Measurements from ENCODE around the gene SPEG. TPM values are rescaled to one million over a fixed set of nuclear protein-coding genes. Genes with fewer than 3 reads are reported as not detected.

Gene SPEG
- total and polyA plus RNA-seq, 2 of the 8 experiments (the other 6 are each of a cell fraction or from before 2014, with no cell fraction given) = 19.9 to 32.0 TPM

DNA sequence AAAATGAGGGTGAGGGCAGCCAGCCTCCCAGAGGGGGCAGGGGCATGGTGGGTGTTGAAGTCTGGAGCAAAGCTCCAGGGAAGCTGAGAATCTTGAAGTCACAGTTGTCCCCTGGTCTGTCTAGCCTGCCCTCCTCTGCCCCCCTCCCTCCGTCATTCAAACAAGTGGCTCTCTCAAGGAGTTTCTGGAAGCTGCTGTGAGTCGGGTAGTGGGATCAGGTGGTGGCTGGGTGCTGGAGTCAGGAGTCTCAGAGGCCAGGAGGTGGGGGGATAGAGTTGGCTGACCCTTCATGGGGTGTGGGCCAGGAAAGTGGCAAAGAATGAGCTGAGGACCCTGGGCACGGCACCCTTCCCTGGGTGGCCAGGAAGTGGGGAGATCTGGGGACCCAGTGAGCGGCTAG is 79.1 kb downstream of the SPEG start:
- Histone ChIP-seq H3K23me2 (ENCODE audit: low read depth, low read length) (peaks cover 9% of the 10 kb centered on the region), H3K23ac (ENCODE audit: insufficient read length) (no peak overlapping the region), H3K14ac (ENCODE audit: insufficient read length) (no peak overlapping the region), H3K4me1 (replicated peaks in 1 of 4; ENCODE audit: control insufficient read depth in 3 of 4, insufficient read depth in 4 of 4, low read length in 3 of 4) (peaks cover 4 to 48% (median 41%) of the 10 kb centered on the region in 4 experiments), H2BK12ac (ENCODE audit: low read depth, low read length) (peak overlapping the region; percentile 31; the same call in 1 of the 2 replicates), H2BK5ac (ENCODE audit: low read depth, low read length) (no peak overlapping the region), H3K27ac (ENCODE audit: low read depth, low read length) (no peak overlapping the region), H2BK15ac (ENCODE audit: low read length) (peak overlapping the region; percentile 81; the same call in 1 of the 2 replicates), H2AFZ (ENCODE audit: low read length) (no peak overlapping the region), H3K4ac (replicated peaks; ENCODE audit: insufficient read length, low read depth, low read length) (no peak overlapping the region), H3K18ac (ENCODE audit: extremely low read depth, low read length) (no peak overlapping the region), H3K79me2 (ENCODE audit: control insufficient read depth in 1 of 2, insufficient read depth in 2 of 2, low read length in 2 of 2) (no peaks in the 10 kb centered on the region), H3K4me2 (ENCODE audit: insufficient read depth in 1 of 2, low read depth in 2 of 2, low read length in 2 of 2) (peak overlapping the region; percentile 40 to 58; a peak in 3 of 4 replicates), H4K20me1 (replicated peaks in 1 of 2; ENCODE audit: control insufficient read depth in 1 of 2, insufficient read depth in 2 of 2, low read length in 2 of 2) (peaks cover 2 to 5% of the 10 kb centered on the region in 2 experiments), H3K4me3 (ENCODE audit: extremely low read depth in 1 of 4, insufficient read depth in 2 of 4, low read depth in 3 of 4, low read length in 4 of 4) (peak overlapping the region in 3 of 4 experiments; percentile 7 to 22 (median 15); a peak in 2 of 8 replicates), H3K36me3 (ENCODE audit: control insufficient read depth in 2 of 4, insufficient read depth in 4 of 4, low read length in 3 of 4) (no peaks in the 10 kb centered on the region), H2BK120ac (replicated peaks; ENCODE audit: low read depth, low read length) (no peak overlapping the region), H4K8ac (ENCODE audit: extremely low read depth, insufficient read depth, low read length) (no peak overlapping the region), H3K9me3 (ENCODE audit: insufficient read depth in 2 of 2, low read depth in 1 of 2, low read length in 1 of 2) (no peaks in the 10 kb centered on the region), H3K56ac (replicated peaks; ENCODE audit: insufficient read length, low read depth, low read length) (no peak overlapping the region), H2BK20ac (ENCODE audit: low read length) (no peak overlapping the region), H3K9ac (replicated peaks in 1 of 4; ENCODE audit: extremely low read depth in 1 of 4, low read depth in 3 of 4, low read length in 3 of 4) (no peak overlapping the region), H2AK5ac (ENCODE audit: low read depth, low read length) (no peak overlapping the region), H4K5ac (ENCODE audit: insufficient read length, low read depth, low read length) (no peak overlapping the region), H3K27me3 (replicated peaks in 1 of 4; ENCODE audit: control insufficient read depth in 3 of 4, extremely low read depth in 1 of 4, insufficient read depth in 3 of 4, low read length in 3 of 4) (peaks cover 2 to 53% (median 46%) of the 10 kb centered on the region in 4 experiments), H4K91ac (replicated peaks; ENCODE audit: insufficient read length, low read length) (no peak overlapping the region), H3K79me1 (ENCODE audit: low read depth, low read length) (no peaks in the 10 kb centered on the region)
- peak; percentile 7 for TF ChIP-seq EZH2 (IDR thresholded peaks at IDR 0.05; ENCODE audit: low read depth, low read length, severe bottlenecking)
- TF ChIP-seq RXRA (IDR thresholded peaks at IDR 0.05; ENCODE audit: insufficient read depth, low read depth, low read length) = no peak
- FAIRE-seq (no peak), DNase-seq (ENCODE audit: low read depth in 1 of 2, low spot score in 2 of 2) (no peak)
- 50% methylated on average over 4 of the region's 4 CpGs; no CpG with 5 or more reads in 1 of the 2 experiments for WGBS, 2 experiments (ENCODE audit: extremely low coverage in 1 of 2, insufficient coverage in 1 of 2, insufficient read length in 1 of 2, insufficient replicate concordance in 2 of 2, low coverage in 1 of 2, low lambda C conversion rate in 2 of 2, missing lambda C conversion rate in 1 of 2)
- ChIA-PET POLR2A (ENCODE audit: partially characterized antibody) (interaction anchor here (11.0 kb wide), 1 partner anchor 22 kb away, joined by 216 read pairs; the partner anchor contains the start of gene GMPPA), CTCF (ENCODE audit: partially characterized antibody) (interaction anchor here (0.8 to 113.1 kb wide), 10 partner anchors 8 to 192 kb away, joined by 3 to 7248 read pairs (median 3); partner anchors contain the start of genes CHPF, DES, GMPPA and SPEG)
